GM18520 (cell line): ENCODE measurements around the gene SPTA1.

Experiments
- ATAC-seq: cut with Tn5 transposase; IDR thresholded peaks from one replicate; pipeline ENCODE4 v1.9.1; 2021; ENCODE audit not compliant: unreplicated experiment

Gene SPTA1

GRCh38 chr1:158687037-158687436 lies 522 bp upstream of the SPTA1 start:
- ATAC-seq: no peak

DNA sequence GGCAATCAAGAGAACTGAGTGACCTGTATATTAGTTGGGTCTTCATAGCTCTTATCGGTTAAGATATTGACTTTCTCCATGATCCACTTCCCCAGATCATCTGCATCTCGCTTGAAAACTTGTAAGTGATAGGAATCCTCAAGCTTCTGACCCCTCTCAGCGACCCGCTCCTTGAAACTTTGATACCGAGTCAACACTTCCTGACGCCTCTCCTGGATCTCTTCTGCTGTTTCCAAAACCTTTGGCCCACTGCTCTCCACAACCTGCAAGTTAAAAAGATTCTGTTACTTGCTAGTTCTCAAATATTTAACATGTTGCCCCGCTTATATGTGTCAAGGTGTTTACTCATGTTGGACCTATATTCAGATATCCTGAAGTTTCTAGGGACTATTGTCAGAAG lies 1.4 kb downstream of the SPTA1 start:
- no peak for ATAC-seq

- no peak for ATAC-seq
Observed at GRCh38 chr1:158681606-158682005, 4.9 kb downstream of the SPTA1 start.

GRCh38 chr1:158679289-158679688 lies 7.2 kb downstream of the SPTA1 start:
- ATAC-seq: no peak

GRCh38 chr1:158675563-158676323 lies 10.8 kb downstream of the SPTA1 start:
- ATAC-seq: no peak

GRCh38 chr1:158674302-158674701 lies 12.2 kb downstream of the SPTA1 start:
- no peak for ATAC-seq

DNA sequence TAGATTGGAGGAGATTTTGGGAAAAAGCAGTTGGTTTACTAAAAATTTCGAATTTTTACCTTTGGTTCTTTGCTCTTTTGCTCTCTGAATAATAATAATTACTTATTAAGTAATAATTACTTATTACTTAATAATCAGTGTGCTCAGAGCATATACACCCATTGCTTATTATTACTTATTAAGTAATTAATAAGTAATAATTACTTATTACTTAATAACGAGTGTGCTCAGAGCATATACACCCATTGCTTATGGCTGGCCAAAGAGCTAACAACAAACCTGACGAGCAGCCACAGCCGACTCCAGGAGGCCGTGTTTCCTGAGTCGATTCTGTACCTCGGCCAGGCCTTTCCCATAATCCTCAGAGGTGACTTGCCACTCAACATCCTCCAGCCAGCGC lies 20.5 kb downstream of the SPTA1 start:
- no peak for ATAC-seq

GRCh38 chr1:158654571-158654970 lies 31.9 kb downstream of the SPTA1 start:
- no peak for ATAC-seq

DNA sequence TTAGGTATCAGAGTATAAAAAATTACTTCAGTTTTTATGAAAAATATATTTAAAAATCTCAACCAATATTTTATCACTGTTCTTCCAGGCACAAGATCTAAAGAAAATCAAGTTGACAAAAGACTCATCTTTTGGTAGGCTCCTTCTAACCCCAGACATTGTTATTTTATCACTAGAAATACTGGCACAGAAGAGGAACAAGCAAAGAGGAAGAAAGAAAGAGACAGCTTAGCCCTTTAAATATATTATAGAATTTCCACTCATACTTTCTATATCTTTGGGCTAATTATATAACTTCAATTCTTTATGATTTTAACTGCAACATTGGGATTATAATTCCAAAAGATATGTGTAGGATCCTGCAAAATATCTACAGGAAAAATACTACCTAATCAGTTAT lies 32.4 kb downstream of the SPTA1 start:
- ATAC-seq: no peak

DNA sequence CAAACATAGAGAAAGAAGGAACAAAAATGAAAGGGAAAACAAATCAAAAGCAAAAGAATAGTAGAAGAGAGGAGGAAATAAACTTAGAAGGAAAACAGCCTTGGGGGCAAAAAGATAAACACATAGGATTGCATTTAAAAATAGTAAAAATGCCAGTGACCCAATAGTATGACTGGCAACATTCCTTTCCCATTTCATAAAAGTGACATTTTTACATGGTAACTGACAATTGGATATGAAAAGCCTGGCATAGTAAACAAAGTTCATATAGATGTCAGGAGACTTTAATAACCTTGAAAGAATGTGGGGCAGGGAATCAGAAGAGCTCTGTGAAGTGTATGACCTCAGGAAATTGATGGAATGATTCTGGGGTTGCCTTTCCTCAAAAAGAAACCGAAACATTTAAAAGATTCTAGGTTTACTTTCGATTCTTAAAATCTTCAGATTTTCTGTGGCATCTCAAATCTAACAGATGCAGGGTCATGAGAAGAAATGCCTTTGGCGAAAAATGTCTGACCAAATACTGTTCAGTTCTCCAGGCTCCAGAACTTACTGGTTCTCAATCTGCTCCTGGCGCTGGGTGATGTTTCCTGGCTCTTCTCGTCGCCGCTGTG lies 33.7 kb downstream of the SPTA1 start:
- ATAC-seq: no peak

- ATAC-seq: no peak
Observed at GRCh38 chr1:158649052-158649451, 37.5 kb downstream of the SPTA1 start.

- ATAC-seq: no peak
Observed at GRCh38 chr1:158646465-158646864, 40.0 kb downstream of the SPTA1 start.

DNA sequence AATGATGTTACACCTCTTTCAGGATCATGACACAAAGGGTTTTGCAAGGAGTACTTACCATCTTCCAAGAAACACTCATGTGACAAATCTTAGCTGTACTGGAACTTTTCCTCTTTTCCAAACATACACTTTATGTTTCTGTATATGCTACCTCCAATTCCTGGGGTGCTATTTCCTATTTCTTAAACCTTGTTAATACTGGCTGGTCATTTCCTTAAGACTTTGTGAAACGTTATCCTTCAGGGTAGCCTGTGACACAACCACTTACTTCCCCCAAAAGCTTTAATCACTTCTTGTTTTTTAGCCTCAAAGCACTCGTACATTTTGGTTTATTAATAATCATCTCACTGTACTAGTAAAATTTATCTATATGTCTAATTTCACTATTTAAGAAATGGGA lies 42.1 kb downstream of the SPTA1 start:
- ATAC-seq: no peak

DNA sequence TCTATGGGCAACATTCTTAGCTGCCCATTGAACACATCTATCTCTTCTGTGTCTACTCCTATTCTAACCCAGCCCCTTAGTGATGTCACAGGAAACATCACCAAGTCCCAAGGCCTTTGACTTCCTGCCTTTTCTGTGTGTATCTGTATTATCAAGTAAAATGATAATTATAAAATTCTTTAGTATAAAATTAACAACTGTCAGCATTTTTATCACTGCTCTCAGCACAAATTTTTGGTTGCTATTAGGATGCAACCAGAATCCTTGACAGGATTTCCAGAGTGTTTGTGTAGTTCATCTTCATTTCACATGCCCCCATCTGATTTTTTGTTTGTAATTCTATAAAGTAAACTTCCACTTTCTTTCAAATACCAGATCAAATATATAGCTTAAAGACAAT lies 47.6 kb downstream of the SPTA1 start:
- ATAC-seq: no peak

GRCh38 chr1:158638146-158638545 lies 48.4 kb downstream of the SPTA1 start:
- no peak for ATAC-seq

DNA sequence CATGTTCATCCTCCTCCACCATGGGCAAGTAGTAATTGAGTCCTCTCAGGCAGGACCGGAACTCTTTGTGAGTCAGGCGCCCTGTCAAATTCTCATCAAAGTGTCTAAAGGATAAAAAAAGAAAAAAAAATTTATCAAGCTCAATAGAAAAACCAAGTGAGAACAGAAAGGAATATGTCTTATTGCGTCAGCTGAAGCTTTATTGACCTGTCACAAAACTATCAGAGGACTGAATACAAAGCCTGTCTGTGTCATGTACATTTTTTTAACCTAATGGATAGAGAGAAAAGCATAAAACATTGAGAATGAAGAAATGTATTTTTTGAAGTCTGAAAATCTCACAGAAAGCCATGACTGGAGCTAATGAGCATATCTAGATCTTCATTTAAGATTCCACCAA lies 72.8 kb downstream of the SPTA1 start:
- ATAC-seq: no peak

DNA sequence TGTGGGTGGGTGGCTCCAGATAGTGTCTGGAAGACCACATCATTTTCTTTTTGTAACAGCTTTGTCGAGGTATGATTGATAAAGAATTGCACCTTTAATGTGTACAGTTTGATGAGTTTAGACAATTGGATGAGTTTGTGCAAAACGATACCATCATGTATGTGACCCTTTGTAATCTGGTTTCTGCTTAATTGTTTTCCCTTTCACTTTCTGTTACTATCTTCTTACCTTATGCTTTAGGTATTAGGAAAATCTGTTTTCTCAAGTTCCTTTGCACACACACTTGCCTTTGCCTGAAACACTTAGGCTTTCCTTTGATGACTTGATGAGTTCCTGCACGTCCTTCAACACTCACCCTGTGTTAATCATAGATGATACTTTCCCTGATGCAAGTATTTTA lies 74.6 kb downstream of the SPTA1 start:
- no peak for ATAC-seq

- no peak for ATAC-seq
Observed at GRCh38 chr1:158607296-158607695, 79.2 kb downstream of the SPTA1 start.

- no peak for ATAC-seq
Observed at GRCh38 chr1:158604968-158605367, 81.5 kb downstream of the SPTA1 start, which contains the start of gene OR10Z1. Gene OR10Z1 (plus strand): TSS chr1:158605268. CDS start chr1:158606439, 1,171 bp downstream.

DNA sequence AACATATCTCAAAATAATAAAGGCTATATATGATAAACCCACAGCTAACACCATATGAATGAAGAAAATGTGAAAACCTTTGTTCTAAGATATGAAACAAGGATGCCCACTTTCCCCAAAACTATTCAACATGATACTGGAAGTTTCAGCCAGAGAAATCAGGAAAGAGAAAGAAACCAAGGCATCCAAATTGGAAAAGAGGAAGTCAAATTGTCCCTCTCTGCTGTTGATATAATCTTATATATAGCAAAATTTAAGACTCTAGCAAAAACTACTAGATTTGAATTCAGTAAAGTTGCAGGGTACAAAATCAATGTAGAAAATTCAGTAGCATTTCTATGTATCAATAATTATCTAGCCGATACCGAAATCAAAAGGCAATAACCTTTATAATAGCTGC lies 85.8 kb downstream of the SPTA1 start:
- ATAC-seq: no peak

GRCh38 chr1:158586942-158587341 lies 99.6 kb downstream of the SPTA1 start:
- no peak for ATAC-seq

DNA sequence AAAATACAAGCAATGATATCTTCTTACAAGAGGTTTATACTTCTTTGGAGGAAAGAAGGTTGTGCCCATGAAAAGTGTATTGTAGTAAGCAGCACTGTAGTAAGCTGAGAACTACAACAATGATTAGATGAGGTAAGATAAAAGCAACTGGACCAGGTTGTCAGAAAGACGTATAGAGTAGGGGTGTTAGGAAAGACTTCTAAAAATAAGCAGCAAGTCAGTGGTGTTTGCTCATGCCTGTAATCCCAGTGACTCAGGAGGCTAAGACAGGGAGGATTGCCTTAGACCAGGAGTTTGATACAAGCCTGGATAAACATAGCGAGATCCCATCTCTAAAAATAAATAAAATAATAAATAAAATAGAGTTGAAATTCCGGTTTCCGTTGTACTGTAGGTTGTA lies 102.6 kb downstream of the SPTA1 start:
- no peak for ATAC-seq

DNA sequence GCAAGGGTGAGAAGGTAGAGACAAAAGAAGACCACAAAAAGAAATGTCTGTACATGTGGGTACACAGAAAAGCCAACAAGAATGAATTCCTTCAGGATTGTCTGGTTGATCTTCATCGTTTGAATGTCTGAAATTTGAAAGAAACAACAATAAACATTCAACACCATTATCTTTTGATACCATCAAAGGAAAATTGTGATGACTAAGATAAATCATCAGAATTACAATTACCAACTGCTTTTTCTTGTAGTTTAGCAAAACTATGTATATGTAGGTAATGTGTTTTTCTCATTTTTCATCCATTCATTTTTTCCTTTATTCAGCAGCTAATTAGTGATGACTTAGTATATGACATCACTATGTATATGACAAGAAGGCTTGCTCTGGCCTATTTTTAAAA lies 106.8 kb downstream of the SPTA1 start, which contains the start of gene OR10X1:
Gene OR10X1 (minus strand): TSS at position 167 of the 400 bp plus-strand sequence. CDS start 0 bp downstream, at position 167.
- no peak for ATAC-seq
